Loucy (cell line): ENCODE measurements around the gene CYBA.

Experiments
- H2AFZ ChIP-seq: fragments of 200-600 bp; sonication (generic); 2 replicates; pipeline ENCODE4 v1.6.0; 2016; ENCODE audit warnings: antibody characterized with exemption, mild to moderate bottlenecking, low read length, moderate library complexity
- H3F3A ChIP-seq: fragments of 200-600 bp; 2 replicates; pipeline ENCODE4 v1.6.0; 2016; ENCODE audit warnings: antibody characterized with exemption, low read depth, mild to moderate bottlenecking
- H3K27me3 ChIP-seq: fragments of 200-600 bp; sonication (generic); 2 replicates; pipeline ENCODE4 v1.6.1; 2014; ENCODE audit warnings: low read length, mild to moderate bottlenecking; ENCODE audit not compliant: insufficient read depth, poor library complexity, severe bottlenecking
- H3K36me3 ChIP-seq: fragments of 200-600 bp; sonication (generic); 2 replicates; pipeline ENCODE4 v1.6.1; 2016; ENCODE audit warnings: low read length; ENCODE audit not compliant: insufficient read depth
- H3K4me1 ChIP-seq: fragments of 200-600 bp; sonication (generic); 2 replicates; pipeline ENCODE4 v1.5.1; 2014; ENCODE audit warnings: low read length, mild to moderate bottlenecking; ENCODE audit not compliant: insufficient read depth, poor library complexity, severe bottlenecking
- H3K4me2 ChIP-seq: fragments of 200-600 bp; sonication (generic); 2 replicates; pipeline ENCODE4 v1.6.0; 2014; ENCODE audit warnings: antibody characterized with exemption, low read length, low read depth, mild to moderate bottlenecking; ENCODE audit not compliant: poor library complexity, severe bottlenecking
- H3K4me3 ChIP-seq: fragments of 200-600 bp; sonication (generic); 2 replicates; pipeline ENCODE4 v1.5.1; 2014; ENCODE audit warnings: low read length, mild to moderate bottlenecking, mixed read lengths; ENCODE audit not compliant: poor library complexity, severe bottlenecking
- H3K79me2 ChIP-seq: fragments of 200-600 bp; sonication (generic); 2 replicates; pipeline ENCODE4 v1.6.1; 2014; ENCODE audit warnings: low read length; ENCODE audit not compliant: insufficient read depth
- H3K9ac ChIP-seq: fragments of 200-600 bp; sonication (generic); 2 replicates; pipeline ENCODE4 v1.6.0; 2014; ENCODE audit warnings: mild to moderate bottlenecking, low read depth, low read length, moderate library complexity; ENCODE audit not compliant: poor library complexity, severe bottlenecking
- H3K9me2 ChIP-seq: fragments of 200-600 bp; sonication (generic); replicated peaks from 2 replicates; pipeline ENCODE4 v1.6.1; 2016; ENCODE audit warnings: low read depth, low read length, mixed read lengths
- H3K9me3 ChIP-seq: fragments of 200-600 bp; sonication (generic); 2 replicates; pipeline ENCODE4 v1.6.1; 2014; ENCODE audit warnings: mild to moderate bottlenecking, antibody characterized with exemption, low read length, low read depth; ENCODE audit not compliant: insufficient read depth
- H4K20me1 ChIP-seq: fragments of 200-600 bp; sonication (generic); 2 replicates; pipeline ENCODE4 v1.6.0; 2014; ENCODE audit warnings: antibody characterized with exemption, low read length, mild to moderate bottlenecking; ENCODE audit not compliant: insufficient read depth, poor library complexity, severe bottlenecking
- CTCF ChIP-seq: fragments of 200-600 bp; sonication (generic); conservative IDR thresholded peaks from 2 replicates; pipeline ENCODE4 v1.5.1; 2014; ENCODE audit warnings: mild to moderate bottlenecking, antibody characterized with exemption, low read length
- EZH2phosphoT487 ChIP-seq: fragments of 200-600 bp; IDR thresholded peaks from 2 replicates; pipeline ENCODE4 v1.6.1; 2018; ENCODE audit warnings: antibody characterized with exemption, mild to moderate bottlenecking, moderate library complexity, borderline replicate concordance

The CYBA gene

GRCh38 chr16:88623858-88624257, 27.0 kb downstream of the CYBA start:
- Histone ChIP-seq H3K4me3 (no peak overlapping the region), H3K79me2 (no peaks in the 10 kb centered on the region), H2AFZ (no peak overlapping the region), H3K9me2 (no peaks in the 10 kb centered on the region), H3K36me3 (peaks cover 32% of the 10 kb centered on the region; the same call in 1 of the 2 replicates), H4K20me1 (no peaks in the 10 kb centered on the region), H3K27me3 (no peaks in the 10 kb centered on the region), H3K4me1 (no peaks in the 10 kb centered on the region), H3K9ac (no peak overlapping the region), H3K4me2 (no peak overlapping the region), H3K9me3 (no peaks in the 10 kb centered on the region), H3F3A (no peaks in the 10 kb centered on the region)
- TF ChIP-seq CTCF = no peak
- no peak for TF ChIP-seq EZH2phosphoT487

GRCh38 chr16:88622866-88623265, 28.0 kb downstream of the CYBA start:
- Histone ChIP-seq H3K4me3 (no peak overlapping the region), H3K79me2 (no peaks in the 10 kb centered on the region), H3F3A (no peaks in the 10 kb centered on the region), H3K9ac (no peak overlapping the region), H3K9me3 (no peaks in the 10 kb centered on the region), H3K9me2 (no peaks in the 10 kb centered on the region), H3K4me1 (no peaks in the 10 kb centered on the region), H3K4me2 (no peak overlapping the region), H2AFZ (no peak overlapping the region), H3K36me3 (peaks cover 32% of the 10 kb centered on the region; the same call in 1 of the 2 replicates), H4K20me1 (no peaks in the 10 kb centered on the region), H3K27me3 (no peaks in the 10 kb centered on the region)
- TF ChIP-seq CTCF (no peak), EZH2phosphoT487 (no peak)

- Histone ChIP-seq H3K79me2 (no peaks in the 10 kb centered on the region), H3K36me3 (peaks cover 32% of the 10 kb centered on the region; the same call in 1 of the 2 replicates), H3F3A (no peaks in the 10 kb centered on the region), H3K9me2 (no peaks in the 10 kb centered on the region), H3K4me3 (no peak overlapping the region), H2AFZ (no peak overlapping the region), H3K9ac (no peak overlapping the region), H3K9me3 (no peaks in the 10 kb centered on the region), H3K27me3 (no peaks in the 10 kb centered on the region), H3K4me2 (no peak overlapping the region), H4K20me1 (no peaks in the 10 kb centered on the region), H3K4me1 (no peaks in the 10 kb centered on the region)
- TF ChIP-seq EZH2phosphoT487 (no peak), CTCF (no peak)
Observed at GRCh38 chr16:88622125-88622524, 28.7 kb downstream of the CYBA start.
